ENCODE measurements around the gene PROK2.

The PROK2 gene

DNA sequence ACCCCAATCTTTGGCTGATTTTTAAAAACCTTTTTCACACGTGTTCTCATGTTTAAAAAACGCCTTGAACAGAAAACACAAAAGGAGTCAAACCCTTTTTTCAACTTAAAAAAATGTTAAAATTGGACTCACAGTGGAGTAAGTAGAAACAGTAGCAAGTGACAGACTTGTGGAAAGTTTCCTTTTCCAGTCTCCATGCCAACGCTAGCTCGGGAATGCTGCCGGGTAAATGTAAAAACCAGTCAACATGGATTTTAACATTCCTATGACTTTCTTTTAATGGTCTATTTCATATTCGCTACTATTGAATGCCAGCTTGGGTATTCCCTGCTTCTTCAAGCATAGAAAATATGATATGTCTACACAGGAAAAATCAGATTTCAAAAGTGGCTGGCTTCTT, 1.6 kb upstream of the PROK2 start:
- DNase-seq (ENCODE audit: low spot score) = no peak

DNA sequence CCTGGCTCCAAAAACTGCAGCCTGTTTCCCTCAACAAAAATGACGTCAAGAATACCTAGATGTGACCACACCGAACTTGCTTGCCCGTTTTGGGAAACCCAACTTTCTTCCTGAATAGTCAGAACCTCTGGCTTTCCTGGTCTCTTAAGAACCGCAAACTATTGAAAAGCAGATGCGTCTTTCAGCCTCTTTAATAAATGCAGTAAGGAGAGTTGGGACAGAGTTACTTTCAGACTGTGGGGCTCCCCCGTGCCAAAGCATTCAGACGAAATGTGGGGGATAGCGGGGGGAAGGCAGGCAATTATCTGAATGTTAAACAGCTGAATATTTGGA, 1.2 kb upstream of the PROK2 start:
- DNase-seq (ENCODE audit: low spot score) = no peak

DNA sequence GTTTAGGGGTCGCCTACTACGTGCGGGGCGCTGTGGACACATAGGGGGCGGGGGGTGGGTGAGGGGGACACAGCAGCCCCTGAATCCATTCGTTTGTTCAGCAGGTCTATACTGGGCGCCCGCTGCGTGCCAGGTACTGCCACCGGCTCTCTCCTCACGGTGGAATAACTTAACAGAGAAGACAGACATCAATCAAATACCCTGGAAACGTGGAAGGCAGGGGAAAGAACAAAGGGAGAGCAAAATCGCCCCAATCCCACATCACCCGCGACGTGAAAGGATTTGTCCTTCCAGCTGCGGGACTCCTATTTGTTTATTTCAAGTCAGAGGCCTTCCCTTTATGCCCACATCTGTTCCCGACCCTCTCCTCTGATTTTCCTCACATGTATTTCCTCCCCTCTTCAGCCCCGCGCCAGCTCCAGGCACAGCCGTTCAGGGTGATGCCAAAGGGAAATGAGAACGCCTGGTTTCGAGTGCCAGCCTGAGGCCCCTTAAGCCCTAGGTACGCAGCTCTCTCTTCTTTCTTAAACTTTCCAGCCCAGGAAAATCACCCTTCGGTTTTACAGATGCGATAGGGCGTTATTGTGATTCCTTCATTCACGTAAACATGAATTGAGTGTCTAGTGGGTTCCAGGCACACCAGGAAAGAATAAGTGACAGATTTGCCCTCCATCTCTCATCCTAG, 726 bp upstream of the PROK2 start:
- DNase-seq (ENCODE audit: low spot score) = no peak

DNA sequence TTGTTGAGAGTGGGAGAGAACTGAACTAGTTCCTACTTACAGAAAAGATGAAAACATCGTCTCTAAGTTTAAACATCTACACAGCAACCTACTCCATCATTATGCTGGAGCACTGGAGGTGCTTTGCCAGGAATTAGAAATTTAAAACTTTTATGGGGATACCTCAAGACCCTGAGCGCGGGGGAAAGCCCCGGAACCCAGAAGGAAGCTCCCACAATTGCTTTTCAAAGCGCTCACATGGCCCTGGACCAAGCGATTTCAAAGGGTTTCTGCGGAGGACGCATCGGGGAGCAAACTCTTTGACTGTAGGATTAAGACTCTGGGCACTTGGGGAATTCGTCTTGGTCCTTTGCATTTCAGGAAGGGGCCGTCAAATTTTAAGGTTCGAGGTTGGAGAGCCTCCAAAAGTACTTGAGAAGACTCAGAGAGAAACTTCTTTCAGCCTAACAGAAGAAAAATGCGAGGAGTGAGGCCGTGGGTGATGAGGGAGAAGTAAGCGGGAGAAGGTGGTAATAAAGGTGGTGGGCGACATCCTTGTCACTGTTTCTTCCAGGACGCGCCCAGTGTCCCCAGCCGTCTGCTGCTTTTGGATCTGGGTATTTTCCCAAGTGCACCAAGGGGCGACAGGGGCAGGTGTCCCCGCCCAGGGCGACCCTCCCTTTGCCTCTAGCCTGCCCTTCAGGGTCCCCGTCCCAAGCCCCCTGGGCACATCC, 591 bp downstream of the PROK2 start:
- no peak for DNase-seq (ENCODE audit: low spot score)

DNA sequence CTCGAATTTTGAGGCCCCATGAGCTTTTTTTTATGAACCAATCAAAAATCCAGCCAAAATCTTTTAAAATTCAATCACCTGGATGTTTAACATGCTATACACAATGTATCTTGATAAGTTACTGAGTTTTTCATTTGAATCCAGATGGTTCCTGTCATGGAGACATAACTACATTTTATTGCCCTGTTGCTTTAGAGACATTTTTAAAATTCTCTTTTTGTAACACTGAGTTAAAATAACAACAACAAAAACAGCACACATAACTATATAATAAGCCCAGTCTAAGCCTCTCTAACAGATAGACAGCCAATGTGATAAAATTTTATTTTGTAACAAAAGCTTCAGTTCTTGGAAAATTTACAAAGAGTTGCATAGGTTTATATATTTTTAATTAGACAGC, 1.8 kb downstream of the PROK2 start:
- DNase-seq (ENCODE audit: low spot score) = no peak

DNA sequence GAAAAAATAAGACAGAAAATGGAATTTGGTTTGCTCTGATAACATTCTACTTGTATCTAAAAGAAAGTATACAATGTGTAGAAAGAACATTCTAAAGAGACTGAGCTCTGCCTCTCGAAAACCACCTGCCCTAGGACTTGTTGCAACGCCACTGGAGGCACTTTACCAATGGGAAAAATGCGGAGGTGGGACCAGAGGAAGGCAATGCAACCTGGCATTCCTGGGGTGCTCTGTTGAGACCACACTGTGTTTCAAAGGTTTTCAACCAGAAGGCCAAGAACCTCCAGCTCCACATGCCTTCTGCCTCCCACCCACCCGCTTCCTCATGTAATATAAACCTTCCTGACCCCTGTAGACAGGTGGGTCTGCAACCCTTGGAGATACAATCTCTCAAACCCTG, 4.5 kb downstream of the PROK2 start:
- DNase-seq (ENCODE audit: low spot score) = no peak

DNA sequence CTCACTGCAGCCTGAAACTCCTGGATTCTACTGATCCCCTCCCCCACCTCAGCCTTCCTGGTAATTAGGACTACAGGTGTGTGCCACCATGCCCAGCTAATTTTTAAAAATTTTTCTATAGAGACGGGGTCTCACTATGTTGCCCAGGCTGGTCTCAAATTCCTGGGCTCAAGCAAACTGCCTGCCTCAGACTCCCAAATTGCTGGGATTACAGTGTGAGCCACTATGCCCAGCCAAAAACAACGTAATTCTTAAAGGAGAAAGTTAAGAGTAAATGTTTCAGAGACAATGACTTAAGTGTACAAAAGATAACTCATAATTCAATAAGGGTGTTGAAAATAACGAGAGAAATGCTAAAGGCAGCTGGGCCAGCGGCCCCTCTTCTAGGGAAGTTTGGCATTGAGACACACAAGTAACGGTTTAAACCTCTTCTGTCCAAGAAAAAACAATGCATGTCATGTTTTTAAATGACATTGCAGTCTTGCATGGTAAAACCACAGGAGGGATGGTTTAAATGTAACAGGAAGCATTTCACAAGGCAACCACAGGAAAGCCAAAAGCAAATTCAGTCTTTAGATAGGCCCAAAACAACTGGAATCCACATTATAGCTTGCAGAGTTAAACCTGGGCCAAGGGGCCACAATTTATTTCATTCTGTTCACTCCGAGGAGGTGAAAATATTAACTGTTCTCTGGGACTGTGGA, 5.1 kb downstream of the PROK2 start:
- no peak for DNase-seq (ENCODE audit: low spot score)

DNA sequence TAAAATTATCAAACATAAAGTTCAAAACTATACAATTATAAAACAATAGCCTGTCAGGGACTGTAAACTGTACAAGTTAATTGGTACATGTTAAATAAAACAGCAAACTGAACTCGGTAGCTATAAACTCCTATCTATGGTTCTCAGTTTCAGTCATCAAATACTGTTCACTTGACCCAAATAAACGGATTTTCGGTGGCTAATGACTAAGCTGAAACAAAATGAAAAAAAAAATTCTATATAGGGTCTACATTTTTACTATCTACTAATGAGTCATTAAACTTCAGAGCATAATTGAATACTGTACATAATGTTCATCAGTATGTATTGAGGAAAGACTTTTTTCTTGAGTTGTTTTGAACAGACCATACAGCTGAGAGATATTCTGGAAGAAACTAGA, 6.6 kb downstream of the PROK2 start:
- DNase-seq (ENCODE audit: low spot score) = no peak

DNA sequence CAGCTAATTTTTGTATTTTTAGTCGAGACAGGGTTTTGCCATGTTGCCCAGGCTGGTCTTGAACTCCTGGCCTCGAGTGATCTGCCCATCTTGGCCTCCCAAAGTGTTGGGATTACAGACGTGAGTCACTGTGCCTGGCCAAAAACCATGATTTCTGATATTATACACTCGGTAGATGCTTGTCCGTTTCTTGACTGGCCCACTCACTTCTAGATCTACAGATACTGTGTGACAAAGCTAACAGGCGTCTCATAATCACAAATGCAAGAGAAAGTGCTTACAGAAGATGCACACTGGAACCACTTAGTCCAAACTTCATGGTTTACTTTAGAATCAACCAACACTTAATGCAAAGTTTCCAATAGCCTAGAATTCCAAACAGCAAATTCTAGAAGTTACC, 8.4 kb downstream of the PROK2 start:
- no peak for DNase-seq (ENCODE audit: low spot score)

DNA sequence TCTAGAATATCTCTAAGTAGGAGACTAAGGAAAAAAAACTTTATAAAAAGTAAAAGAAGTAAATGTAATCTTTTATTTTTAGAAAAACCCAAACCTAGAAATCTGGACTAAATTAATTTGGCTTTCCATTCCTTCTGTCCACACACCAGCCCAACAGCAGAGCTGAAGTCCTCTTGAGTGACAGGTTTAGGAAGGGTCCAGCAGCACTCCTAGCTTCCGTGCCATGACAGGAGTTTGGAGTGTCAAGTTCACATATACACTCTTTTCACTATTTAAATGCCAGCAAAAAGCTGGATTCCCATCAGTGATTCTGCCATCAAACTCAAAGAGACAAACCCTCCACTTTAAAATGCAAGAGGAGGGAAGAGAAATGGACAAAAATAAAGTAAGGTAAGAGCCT, 13.1 kb downstream of the PROK2 start:
- no peak for DNase-seq (ENCODE audit: low spot score)

DNA sequence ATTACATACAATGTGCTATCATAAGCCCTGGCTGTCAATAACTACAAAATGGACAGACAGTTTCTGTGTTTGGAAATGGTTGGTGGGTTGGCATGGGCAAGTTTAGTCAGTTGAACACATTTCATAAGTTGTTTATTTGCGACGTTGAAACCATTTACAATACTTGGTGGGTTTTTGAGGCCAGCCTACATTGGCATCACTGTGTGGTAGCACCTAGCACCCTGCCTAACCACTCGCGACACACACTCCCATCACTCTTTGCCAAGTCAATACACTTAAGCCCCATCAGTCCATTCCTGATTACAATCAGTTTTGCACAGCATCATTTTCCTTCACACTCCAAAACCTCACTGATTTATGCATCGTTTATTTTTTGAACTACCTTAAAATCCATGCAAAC, 13.8 kb downstream of the PROK2 start:
- DNase-seq (ENCODE audit: low spot score) = no peak

DNA sequence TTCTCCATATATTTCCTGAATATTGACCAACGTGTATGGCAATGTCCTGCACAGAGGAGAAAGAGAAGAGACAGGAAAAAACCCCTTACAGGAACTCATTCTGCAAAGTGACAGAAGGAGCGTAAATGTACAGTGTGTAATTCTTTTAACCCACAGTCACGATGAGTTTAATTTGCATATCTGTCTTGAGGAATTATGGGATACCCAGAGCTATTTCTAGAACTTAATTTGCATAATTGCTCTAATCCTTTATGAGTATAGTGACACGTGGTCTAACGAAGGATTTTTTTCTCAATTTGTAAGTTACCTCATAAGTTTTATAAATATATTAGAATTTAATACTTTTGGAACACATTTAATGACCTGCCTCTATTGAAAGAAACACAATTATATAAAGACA, 21.5 kb downstream of the PROK2 start:
- DNase-seq (ENCODE audit: low spot score) = no peak

DNA sequence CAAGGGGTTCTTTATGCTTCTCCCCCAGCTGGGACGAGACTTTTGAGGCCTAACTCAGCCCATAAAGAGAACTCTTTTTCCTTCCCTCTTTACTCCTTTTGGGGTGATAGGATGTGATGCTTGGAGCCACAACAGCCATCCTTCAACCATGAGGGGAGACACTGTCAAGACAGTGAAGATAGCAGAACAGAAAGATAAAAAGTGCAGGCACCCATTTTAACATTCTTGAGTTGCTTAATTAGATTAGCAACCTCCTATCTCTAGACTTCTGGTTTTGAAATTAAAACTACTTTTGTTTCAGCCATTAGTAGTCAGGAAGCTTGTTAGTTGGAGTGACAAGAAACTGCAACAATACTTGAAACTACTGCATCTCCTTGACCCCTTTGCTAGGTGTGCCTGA, 24.8 kb downstream of the PROK2 start:
- no peak for DNase-seq (ENCODE audit: low spot score)

DNA sequence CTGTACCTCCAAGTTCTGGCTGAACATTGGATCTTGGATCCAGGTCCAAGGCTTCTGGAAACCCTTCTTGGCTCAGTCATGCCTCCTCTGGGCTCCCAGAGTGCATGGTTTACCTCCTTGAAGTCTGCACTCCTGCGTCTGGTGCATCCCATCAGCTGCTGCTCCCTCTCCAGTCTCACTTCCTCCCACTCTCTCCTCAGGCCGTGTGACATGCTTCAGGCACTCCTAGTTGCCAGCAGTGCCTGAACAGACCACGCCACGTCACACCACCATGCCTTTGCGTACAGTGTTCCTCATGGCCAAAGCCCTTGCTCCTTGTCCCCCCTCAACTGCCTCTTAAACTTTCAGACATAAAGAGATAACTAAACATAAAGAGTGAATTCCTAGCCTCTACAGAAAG, 25.5 kb downstream of the PROK2 start:
- no peak for DNase-seq (ENCODE audit: low spot score)

DNA sequence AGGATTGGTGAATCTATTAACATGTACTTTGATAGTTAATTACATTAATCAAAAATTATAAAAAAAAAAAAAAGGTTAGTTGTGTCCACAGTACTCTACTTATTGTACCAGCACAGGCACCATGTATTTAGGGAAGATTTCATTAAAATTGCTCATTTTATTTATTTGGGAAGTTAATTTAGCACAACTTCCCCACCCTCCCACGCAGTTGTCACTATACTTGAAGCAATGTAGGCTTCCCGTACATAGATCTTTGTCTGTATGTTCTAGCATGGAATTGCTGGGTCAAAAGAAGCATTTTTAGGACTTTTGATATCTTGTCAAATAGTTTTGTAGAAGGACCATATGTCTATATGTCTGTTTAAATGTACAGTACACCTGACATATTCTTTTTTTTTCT, 26.9 kb downstream of the PROK2 start:
- DNase-seq (ENCODE audit: low spot score) = no peak

DNA sequence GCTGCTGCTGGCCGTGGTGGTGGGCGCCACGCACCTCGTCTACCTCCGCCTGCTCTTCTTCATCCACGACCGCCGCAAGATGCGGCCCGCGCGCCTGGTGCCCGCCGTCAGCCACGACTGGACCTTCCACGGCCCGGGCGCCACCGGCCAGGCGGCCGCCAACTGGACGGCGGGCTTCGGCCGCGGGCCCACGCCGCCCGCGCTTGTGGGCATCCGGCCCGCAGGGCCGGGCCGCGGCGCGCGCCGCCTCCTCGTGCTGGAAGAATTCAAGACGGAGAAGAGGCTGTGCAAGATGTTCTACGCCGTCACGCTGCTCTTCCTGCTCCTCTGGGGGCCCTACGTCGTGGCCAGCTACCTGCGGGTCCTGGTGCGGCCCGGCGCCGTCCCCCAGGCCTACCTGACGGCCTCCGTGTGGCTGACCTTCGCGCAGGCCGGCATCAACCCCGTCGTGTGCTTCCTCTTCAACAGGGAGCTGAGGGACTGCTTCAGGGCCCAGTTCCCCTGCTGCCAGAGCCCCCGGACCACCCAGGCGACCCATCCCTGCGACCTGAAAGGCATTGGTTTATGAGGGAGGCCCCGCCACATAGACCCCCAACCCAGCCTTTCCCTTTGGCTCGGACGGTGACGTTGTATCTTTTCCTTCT, 30.2 kb downstream of the PROK2 start:
- no peak for DNase-seq (ENCODE audit: low spot score)

DNA sequence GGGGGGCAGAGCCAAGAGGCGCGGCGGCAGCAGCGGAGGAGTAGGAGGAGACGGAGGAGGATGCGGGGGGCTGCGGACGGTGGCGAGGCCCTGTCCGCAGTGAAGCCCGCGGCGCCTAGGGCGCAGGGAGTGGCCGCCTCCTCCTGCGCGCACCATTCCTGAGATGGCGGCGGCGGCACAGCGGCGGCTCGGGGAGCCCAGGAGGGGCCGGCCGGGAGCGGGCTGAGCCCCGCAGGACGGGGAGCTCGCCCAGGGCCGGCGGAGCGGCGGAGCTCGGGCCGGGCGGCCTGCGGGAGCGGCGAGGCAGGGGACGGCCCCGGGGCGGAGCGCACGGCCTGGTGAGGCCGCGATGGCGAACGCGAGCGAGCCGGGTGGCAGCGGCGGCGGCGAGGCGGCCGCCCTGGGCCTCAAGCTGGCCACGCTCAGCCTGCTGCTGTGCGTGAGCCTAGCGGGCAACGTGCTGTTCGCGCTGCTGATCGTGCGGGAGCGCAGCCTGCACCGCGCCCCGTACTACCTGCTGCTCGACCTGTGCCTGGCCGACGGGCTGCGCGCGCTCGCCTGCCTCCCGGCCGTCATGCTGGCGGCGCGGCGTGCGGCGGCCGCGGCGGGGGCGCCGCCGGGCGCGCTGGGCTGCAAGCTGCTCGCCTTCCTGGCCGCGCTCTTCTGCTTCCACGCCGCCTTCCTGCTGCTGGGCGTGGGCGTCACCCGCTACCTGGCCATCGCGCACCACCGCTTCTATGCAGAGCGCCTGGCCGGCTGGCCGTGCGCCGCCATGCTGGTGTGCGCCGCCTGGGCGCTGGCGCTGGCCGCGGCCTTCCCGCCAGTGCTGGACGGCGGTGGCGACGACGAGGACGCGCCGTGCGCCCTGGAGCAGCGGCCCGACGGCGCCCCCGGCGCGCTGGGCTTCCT, 31.0 kb downstream of the PROK2 start, which contains the start of gene GPR27:
GPR27 (plus strand) TSS at position 155 of the 909 bp plus-strand sequence; CDS start at position 350, 195 bp downstream.
- no peak for DNase-seq (ENCODE audit: low spot score)

DNA sequence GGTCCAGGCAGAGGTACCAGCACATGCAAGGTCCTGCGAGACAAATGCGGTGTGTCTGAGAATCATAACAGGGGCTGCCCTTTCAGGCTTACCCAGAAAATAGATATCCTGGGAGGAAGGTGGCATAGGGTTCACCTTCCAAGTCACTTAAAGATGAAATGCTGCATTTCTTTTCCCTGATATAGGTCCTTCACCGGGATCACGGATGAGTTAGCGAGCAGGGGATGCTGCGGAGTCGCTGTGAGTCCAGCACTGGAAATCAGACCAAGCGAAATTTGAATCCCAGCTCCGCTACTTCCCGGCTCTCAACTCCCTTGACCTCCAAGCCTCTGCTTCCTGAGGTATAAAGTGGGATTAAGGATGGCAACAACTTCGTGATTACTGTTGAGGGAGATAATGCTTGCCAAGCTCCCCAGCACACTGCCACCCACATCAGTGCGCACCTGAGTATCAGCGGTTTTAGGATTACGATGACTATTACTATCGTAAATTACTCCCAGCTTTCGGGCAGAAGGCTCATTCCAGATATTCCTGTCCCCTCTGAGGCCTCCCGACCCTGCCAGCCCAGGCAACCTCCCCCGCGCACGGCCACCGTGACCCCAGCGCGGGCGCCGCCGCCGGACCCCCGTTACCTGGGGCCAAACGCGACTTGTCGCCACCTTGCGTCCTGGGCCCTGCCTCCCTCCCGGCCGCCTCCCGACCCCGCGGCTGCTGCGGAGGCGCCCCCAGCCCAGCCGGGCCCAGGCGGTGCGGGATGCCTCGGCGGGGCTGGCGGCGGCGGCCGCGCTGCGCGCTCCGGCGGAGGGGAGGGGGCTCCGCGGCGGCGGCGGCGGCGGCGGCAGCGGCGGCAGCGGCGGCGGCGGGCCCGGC, 31.9 kb downstream of the PROK2 start:
- no peak for DNase-seq (ENCODE audit: low spot score)

DNA sequence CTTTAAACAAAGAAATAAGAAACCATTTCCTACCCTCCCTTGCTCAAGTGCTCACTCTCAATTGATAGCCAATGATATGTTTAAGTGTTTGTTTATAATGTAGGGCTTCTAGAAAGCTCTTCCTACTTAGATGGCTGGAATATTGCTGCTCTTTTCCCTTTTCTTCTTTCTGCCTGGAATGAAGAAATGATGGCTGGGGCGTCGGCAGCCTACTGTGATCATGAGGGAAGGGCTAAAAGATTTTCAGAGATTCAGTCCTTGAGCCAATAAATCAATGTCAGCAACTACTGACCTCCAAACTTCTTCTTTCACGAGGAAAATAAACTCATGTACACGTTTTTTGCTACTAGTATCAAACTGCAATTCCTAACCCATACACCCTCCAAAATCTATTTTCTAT, 33.3 kb downstream of the PROK2 start:
- no peak for DNase-seq (ENCODE audit: low spot score)

DNA sequence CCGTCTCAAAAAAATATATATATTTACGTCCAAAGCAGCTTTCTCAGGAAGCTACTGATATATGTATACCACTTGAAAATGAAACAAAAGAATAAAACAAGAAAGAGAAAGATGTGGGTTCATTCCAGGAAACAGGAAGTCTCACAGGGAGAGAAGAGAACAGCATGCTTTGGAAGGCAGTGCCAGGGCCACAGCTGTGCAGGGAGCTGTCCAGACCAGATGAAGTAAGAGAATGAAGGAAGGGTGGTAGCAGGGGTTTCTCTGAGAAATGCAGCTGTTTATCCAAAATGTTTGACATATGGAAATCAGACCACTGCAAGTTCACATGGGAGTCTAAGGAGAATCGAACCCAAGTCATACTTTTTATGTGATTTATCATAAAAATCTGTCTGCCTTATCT, 40.2 kb downstream of the PROK2 start:
- no peak for DNase-seq (ENCODE audit: low spot score)

DNA sequence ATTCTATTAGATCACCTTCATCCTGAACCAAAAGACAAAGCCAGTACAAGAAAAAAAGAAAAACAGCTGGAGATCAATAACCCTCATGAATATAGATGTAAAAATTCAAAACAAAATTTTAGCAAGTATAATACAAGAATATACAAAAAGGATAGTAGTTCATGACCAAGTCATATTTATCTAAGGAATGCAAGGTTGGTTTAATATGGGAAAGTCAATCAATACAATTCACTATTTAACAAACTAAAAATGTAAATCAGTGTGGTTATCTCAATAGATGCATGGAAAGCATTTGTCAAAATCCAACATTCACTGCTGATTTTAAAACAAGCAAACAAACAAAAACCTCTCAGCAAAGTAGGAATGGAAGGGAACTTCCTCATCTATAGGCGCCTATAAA, 42.3 kb downstream of the PROK2 start:
- DNase-seq (ENCODE audit: low spot score) = no peak

Data from globus pallidus (tissue), 1 donor.